IMR-90 (cell line): Measurements from ENCODE around the gene VAV3. TPM values are rescaled to one million over a fixed set of nuclear protein-coding genes. Genes with fewer than 3 reads are reported as not detected.

ENCODE experiments used
- ATAC-seq: fragments of 200-7000 bp; cut with Tn5 transposase; 2 replicates; pipeline ENCODE4 v1.9.1; 2020; ENCODE audit warnings: low read depth, mild to moderate bottlenecking, moderate library complexity
- BruUV-seq: library from RNA; stranded (reverse); fragments of 400-500 nt; replicated peaks from 2 replicates; lab custom pipeline; 2021; lab: Mats Ljungman, UMichigan
- CTCF ChIA-PET: fragments of 300-600 bp; formaldehyde crosslinking; extraction: SDS; loops from one replicate; lab custom pipeline; 2021; ENCODE audit warnings: antibody characterized with exemption; lab: Yijun Ruan, JAX
- POLR2A ChIA-PET: fragments of 300-600 bp; sonication (Branson Sonifier 250); formaldehyde crosslinking; loops from one replicate; lab custom pipeline; 2022; ENCODE audit warnings: antibody characterized with exemption; ENCODE audit not compliant: unreplicated experiment; lab: Charles Lee
- DNase-seq: peaks from one replicate; pipeline ENCODE4 v3.0.0; 2013
- H2AFZ ChIP-seq: replicated peaks from 2 replicates; pipeline ENCODE3; 2013; ENCODE audit warnings: low read length, mild to moderate bottlenecking; ENCODE audit not compliant: poor library complexity
- H2AK5ac ChIP-seq: 2 replicates; pipeline ENCODE4 v1.6.1; 2013; ENCODE audit warnings: low read depth, low read length, inconsistent platforms
- H2AK9ac ChIP-seq: replicated peaks from 2 replicates; pipeline ENCODE3; 2013; ENCODE audit warnings: mild to moderate bottlenecking, low read depth, low read length, moderate library complexity; ENCODE audit not compliant: poor library complexity
- H2BK120ac ChIP-seq: 2 replicates; pipeline ENCODE4 v1.6.1; 2013; ENCODE audit warnings: low read depth, low read length, inconsistent platforms
- H2BK15ac ChIP-seq: 3 replicates; pipeline ENCODE4 v1.6.1; 2013; ENCODE audit warnings: low read depth, low read length, inconsistent platforms
- H2BK20ac ChIP-seq: 2 replicates; pipeline ENCODE4 v1.6.1; 2013; ENCODE audit warnings: low read depth, mild to moderate bottlenecking, inconsistent platforms, low read length, moderate library complexity
- H2BK5ac ChIP-seq: 2 replicates; pipeline ENCODE4 v1.6.1; 2013; ENCODE audit warnings: mild to moderate bottlenecking, low read depth, low read length, inconsistent platforms; ENCODE audit not compliant: poor library complexity, severe bottlenecking
- H3K14ac ChIP-seq: replicated peaks from 2 replicates; pipeline ENCODE4 v1.6.1; 2013; ENCODE audit warnings: low read depth, low read length, inconsistent platforms
- H3K18ac ChIP-seq: 2 replicates; pipeline ENCODE4 v1.6.1; 2013; ENCODE audit warnings: low read depth, low read length, control low read depth
- H3K23ac ChIP-seq: 2 replicates; pipeline ENCODE4 v1.6.1; 2013; ENCODE audit warnings: low read depth, low read length, inconsistent platforms
- H3K27ac ChIP-seq: 2 replicates; pipeline ENCODE4 v1.5.1; 2013; ENCODE audit warnings: mild to moderate bottlenecking, control low read depth, low read length; ENCODE audit not compliant: insufficient read depth
- H3K27me3 ChIP-seq: 2 replicates; pipeline ENCODE4 v1.6.1; 2013; ENCODE audit warnings: low read length; ENCODE audit not compliant: control insufficient read depth, insufficient read depth
- H3K36me3 ChIP-seq: 2 replicates; pipeline ENCODE4 v1.6.1; 2013; ENCODE audit warnings: low read length, mixed read lengths; ENCODE audit not compliant: control insufficient read depth, insufficient read depth
- H3K4ac ChIP-seq: 2 replicates; pipeline ENCODE4 v1.6.1; 2013; ENCODE audit warnings: low read depth, low read length, inconsistent platforms
- H3K4me1 ChIP-seq: 2 replicates; pipeline ENCODE4 v1.6.1; 2013; ENCODE audit warnings: low read length, mixed read lengths; ENCODE audit not compliant: control insufficient read depth, insufficient read depth
- H3K4me2 ChIP-seq: 2 replicates; pipeline ENCODE4 v1.6.1; 2013; ENCODE audit warnings: low read depth, mild to moderate bottlenecking, control low read depth, low read length, moderate library complexity
- H3K4me3 ChIP-seq: 2 replicates; pipeline ENCODE4 v1.5.1; 2013; ENCODE audit warnings: low read depth, mild to moderate bottlenecking, control low read depth, low read length, moderate library complexity; ENCODE audit not compliant: insufficient read depth
- H3K56ac ChIP-seq: 2 replicates; pipeline ENCODE4 v1.6.1; 2013; ENCODE audit warnings: low read length, inconsistent platforms; ENCODE audit not compliant: insufficient read depth; ENCODE audit errors: extremely low read depth
- H3K79me1 ChIP-seq, 2 experiments: 2 replicates each; pipeline ENCODE4 v1.6.1; 2013; ENCODE audit warnings: low read length in 2 of 2, inconsistent platforms in 1 of 2, low read depth in 1 of 2
- H3K9ac ChIP-seq: 2 replicates; pipeline ENCODE4 v1.6.1; 2013; ENCODE audit warnings: low read depth, low read length, control low read depth
- H3K9me1 ChIP-seq: 2 replicates; pipeline ENCODE4 v1.6.1; 2013; ENCODE audit warnings: low read length, inconsistent platforms; ENCODE audit not compliant: insufficient read depth
- H3K9me3 ChIP-seq: 2 replicates; pipeline ENCODE4 v1.6.1; 2013; ENCODE audit warnings: low read length; ENCODE audit not compliant: control insufficient read depth, insufficient read depth
- H4K20me1 ChIP-seq: 2 replicates; pipeline ENCODE4 v1.6.1; 2013; ENCODE audit warnings: low read length, inconsistent platforms; ENCODE audit not compliant: insufficient read depth
- H4K5ac ChIP-seq: 2 replicates; pipeline ENCODE4 v1.6.1; 2013; ENCODE audit warnings: mild to moderate bottlenecking, low read depth, low read length, control low read depth
- H4K8ac ChIP-seq, 2 experiments: 2 replicates each; pipeline ENCODE4 v1.6.1; 2013; ENCODE audit warnings: low read depth in 2 of 2, low read length in 2 of 2, control low read depth in 1 of 2, inconsistent platforms in 1 of 2
- H4K91ac ChIP-seq: 2 replicates; pipeline ENCODE4 v1.6.1; 2013; ENCODE audit warnings: low read depth, low read length, inconsistent platforms; ENCODE audit not compliant: insufficient read depth
- CEBPB ChIP-seq: IDR thresholded peaks from 2 replicates; pipeline ENCODE4 v1.6.1; 2012; ENCODE audit warnings: low read depth, low read length, improper control_type of control experiment
- CHD1 ChIP-seq: IDR thresholded peaks from 2 replicates; pipeline ENCODE4 v1.6.1; 2012; ENCODE audit warnings: low read depth, low read length, improper control_type of control experiment
- ELK1 ChIP-seq: fragments of 150-350 bp; IDR thresholded peaks from 2 replicates; pipeline ENCODE4 v1.6.1; 2016; ENCODE audit warnings: low read depth, mild to moderate bottlenecking, low read length, moderate library complexity, borderline replicate concordance
- MAFK ChIP-seq: IDR thresholded peaks from 2 replicates; pipeline ENCODE4 v1.6.1; 2012; ENCODE audit warnings: low read depth, low read length, improper control_type of control experiment
- POLR2A ChIP-seq: IDR thresholded peaks from 2 replicates; pipeline ENCODE4 v1.6.1; 2012; ENCODE audit warnings: mild to moderate bottlenecking, low read depth, low read length
- SMC3 ChIP-seq: fragments of 150-350 bp; IDR thresholded peaks from 2 replicates; pipeline ENCODE4 v1.6.1; 2016; ENCODE audit warnings: low read depth, mild to moderate bottlenecking, antibody characterized with exemption, low read length, moderate library complexity
- WGBS, 2 experiments: methylation state at CpG; one replicate each; pipeline versions ENCODE4 v1.1.5 to v1.1.7; 2013; ENCODE audit warnings: missing lambda C conversion rate in 2 of 2; ENCODE audit not compliant: insufficient read length in 1 of 2; ENCODE audit errors: extremely low coverage in 2 of 2; 5-methylcytosine and 5-hydroxymethylcytosine counted together
- dilution Hi-C: fragments of 300-500 bp; cut with HindIII; formaldehyde crosslinking; loops from one replicate; pipeline ENCODE4 v1.14.3; 2018; ENCODE audit warnings: low sequenced_read_pairs; ENCODE audit not compliant: unreplicated experiment
- in situ Hi-C: fragments of 300-500 bp; cut with MboI; formaldehyde crosslinking; loops from 3 replicates; pipeline ENCODE4 v1.14.3; 2019; ENCODE audit warnings: low sequenced_read_pairs, inconsistent platforms, mixed read lengths
- intact Hi-C: fragments of 100-400 bp; cut with micrococcal nuclease; formaldehyde crosslinking; loops from 2 replicates; pipeline ENCODE4 v1.10.0; 2022
- polyA plus RNA-seq, 3 experiments: library from polyadenylated mRNA; depleted of rRNA; stranded (reverse); fragments of >200 nt; gene quantifications; 2 replicates each; pipeline ENCODE4 v1.2.3, GENCODE V29; 2012; ENCODE audit warnings: low replicate concordance in 1 of 3
- total RNA-seq: library from RNA; depleted of rRNA; stranded (reverse); fragments of >200 nt; gene quantifications from 2 replicates; pipeline ENCODE4 v1.2.3, GENCODE V29; 2012

VAV3 gene
- total and polyA plus RNA-seq, 2 of the 4 experiments (the other 2 are of a cell fraction) = 0.12 to 0.18 TPM

GRCh38 chr1:108007531-108007930 is 42.6 kb upstream of the VAV3 start:
- CTCF ChIA-PET = no interaction called here
- intact Hi-C loops = no loop called here
- H3K4me1 ChIP-seq = no peaks in the 10 kb centered on the region
- no peak overlapping the region for H4K8ac ChIP-seq
- no peaks in the 10 kb centered on the region for H3K9me3 ChIP-seq
- H3K14ac ChIP-seq = no peak overlapping the region
- no peaks in the 10 kb centered on the region for H3K36me3 ChIP-seq
- H3K9ac ChIP-seq = no peak overlapping the region
- no peaks in the 10 kb centered on the region for H3K79me1 ChIP-seq
- H3K23ac ChIP-seq = no peak overlapping the region
- H2AK9ac ChIP-seq = no peak overlapping the region
- H4K20me1 ChIP-seq = no peaks in the 10 kb centered on the region
- dilution Hi-C loops = no loop called here
- no TSS peak for BruUV-seq
- no peak overlapping the region for H3K4ac ChIP-seq
- H2BK15ac ChIP-seq = no peak overlapping the region
- H3K4me3 ChIP-seq = no peak overlapping the region
- H4K5ac ChIP-seq = no peak overlapping the region
- ATAC-seq = no peak
- DNase-seq = no peak
- TF ChIP-seq MAFK = no peak
- no peak for TF ChIP-seq CEBPB
- no peak for TF ChIP-seq POLR2A
- no peak for TF ChIP-seq CHD1
- no peak for TF ChIP-seq ELK1
- TF ChIP-seq SMC3 = no peak
- no peaks in the 10 kb centered on the region for H3K9me1 ChIP-seq
- H4K91ac ChIP-seq = no peak overlapping the region
- H2BK20ac ChIP-seq = no peak overlapping the region
- no peak overlapping the region for H3K18ac ChIP-seq
- H2AK5ac ChIP-seq = no peak overlapping the region
- H3K27me3 ChIP-seq = no peaks in the 10 kb centered on the region
- no peak overlapping the region for H3K4me2 ChIP-seq
- POLR2A ChIA-PET = no interaction called here
- in situ Hi-C loops = no loop called here
- H2AFZ ChIP-seq = no peak overlapping the region
- H3K56ac ChIP-seq = no peak overlapping the region
- H3K27ac ChIP-seq = no peak overlapping the region
- no CpG with 5 or more reads among the region's 2 CpGs for WGBS, 2 experiments
- no peak overlapping the region for H2BK120ac ChIP-seq
- H2BK5ac ChIP-seq = no peak overlapping the region
